K562 (cell line): ENCODE results near the gene TICAM1. TPM values are rescaled to one million over a fixed set of nuclear protein-coding genes. Genes with fewer than 3 reads are reported as not detected.

Experiments used
- CAMTA2 ChIP-seq: fragments of 250-450 bp; sonication (Bioruptor Pico); conservative IDR thresholded peaks from 2 replicates; pipeline ENCODE4 v1.5.1; 2022
- CHD4 ChIP-seq: fragments of 200-600 bp; sonication (generic); IDR thresholded peaks from 3 replicates; pipeline ENCODE4 v1.6.1; 2012; ENCODE audit warnings: low read depth, mild to moderate bottlenecking, mixed read lengths, low read length, inconsistent platforms; ENCODE audit not compliant: insufficient read depth, insufficient replicate concordance, poor library complexity, severe bottlenecking
- ETV6 ChIP-seq, 3 experiments: fragments of 150-350 bp in 1 of 3; sonication (generic) in 1 of 3; formaldehyde crosslinking in 1 of 3; IDR thresholded peaks; 2 replicates each; pipeline versions ENCODE4 v1.6.1 to v1.8.0; 2014 to 2022; ENCODE audit warnings: borderline replicate concordance in 2 of 3, low read depth in 2 of 3, antibody characterized with exemption in 1 of 3, low read length in 1 of 3, mild to moderate bottlenecking in 1 of 3, missing genetic modification reagents in 1 of 3
- FOXK1 ChIP-seq: sonication (generic); formaldehyde crosslinking; IDR thresholded peaks from 2 replicates; pipeline ENCODE4 v1.8.0; 2022; ENCODE audit warnings: missing genetic modification reagents, mild to moderate bottlenecking, borderline replicate concordance
- FOXO4 ChIP-seq: fragments of 450-650 bp; formaldehyde crosslinking; IDR thresholded peaks from 2 replicates; pipeline ENCODE4 v1.4.0; 2020; ENCODE audit warnings: mild to moderate bottlenecking, moderate library complexity
- HMGN3 ChIP-seq: IDR thresholded peaks from 2 replicates; pipeline ENCODE4 v1.6.1; 2011; ENCODE audit warnings: borderline replicate concordance, low read depth, mild to moderate bottlenecking, mixed read lengths, low read length; ENCODE audit not compliant: insufficient read length; ENCODE audit errors: extremely low read depth
- HSF4 ChIP-seq: fragments of 250-450 bp; sonication (Bioruptor Pico); IDR thresholded peaks from 2 replicates; pipeline ENCODE4 v2.1.2; 2022; ENCODE audit warnings: mild to moderate bottlenecking, moderate library complexity, borderline replicate concordance
- KLF1 ChIP-seq: fragments of 450-650 bp; IDR thresholded peaks from 2 replicates; pipeline ENCODE4 v1.6.1; 2016; ENCODE audit warnings: missing genetic modification characterization, missing compliant biosample characterization
- MEF2D ChIP-seq: conservative IDR thresholded peaks from 2 replicates; pipeline ENCODE4 v1.6.1; 2016; ENCODE audit warnings: low read depth, missing genetic modification characterization, missing compliant biosample characterization
- MLX ChIP-seq, 2 experiments: fragments of 450-650 bp in 1 of 2; sonication (generic) in 1 of 2; formaldehyde crosslinking; conservative IDR thresholded peaks; 2 replicates each; pipeline versions ENCODE4 v1.4.0 to v1.8.1; 2020 to 2022; ENCODE audit warnings: mild to moderate bottlenecking in 1 of 2, missing genetic modification reagents in 1 of 2
- NCOA2 ChIP-seq, 2 experiments: fragments of 450-650 bp; IDR thresholded peaks; 2 replicates each; pipeline ENCODE4 v1.6.1; 2018; ENCODE audit warnings: mild to moderate bottlenecking in 2 of 2, moderate library complexity in 1 of 2; ENCODE audit not compliant: partially characterized antibody in 2 of 2
- NFATC3 ChIP-seq: fragments of 450-650 bp; IDR thresholded peaks from 2 replicates; pipeline ENCODE4 v1.6.1; 2017; ENCODE audit warnings: mild to moderate bottlenecking
- NFXL1 ChIP-seq: fragments of 450-650 bp; formaldehyde crosslinking; IDR thresholded peaks from 2 replicates; pipeline ENCODE4 v1.4.0; 2021; ENCODE audit warnings: mild to moderate bottlenecking
- NR4A1 ChIP-seq, 2 experiments: fragments of 250-450 bp in 1 of 2; fragments of 450-650 bp in 1 of 2; sonication (Bioruptor Pico) in 1 of 2; IDR thresholded peaks; 2 replicates each; pipeline versions ENCODE4 v1.4.0 to v1.6.1; 2016 to 2020; ENCODE audit warnings: mild to moderate bottlenecking in 2 of 2, missing compliant biosample characterization in 1 of 2, missing genetic modification characterization in 1 of 2, moderate library complexity in 1 of 2
- PHF20 ChIP-seq: fragments of 450-650 bp; IDR thresholded peaks from 2 replicates; pipeline ENCODE4 v1.6.1; 2018; ENCODE audit not compliant: partially characterized antibody
- SMARCB1 ChIP-seq: IDR thresholded peaks from 2 replicates; pipeline ENCODE4 v1.6.1; 2011; ENCODE audit warnings: improper control_type of control experiment, low read depth; ENCODE audit not compliant: insufficient read length
- SMC3 ChIP-seq: conservative IDR thresholded peaks from 2 replicates; pipeline ENCODE4 v1.6.1; 2011; ENCODE audit warnings: low read depth, low read length, improper control_type of control experiment; ENCODE audit not compliant: insufficient read depth
- SREBF1 ChIP-seq: fragments of 150-350 bp; IDR thresholded peaks from 2 replicates; pipeline ENCODE4 v1.6.1; 2014; ENCODE audit warnings: antibody characterized with exemption, low read depth, low read length, borderline replicate concordance
- SREBF2 ChIP-seq: sonication (generic); formaldehyde crosslinking; IDR thresholded peaks from 2 replicates; pipeline ENCODE4 v1.4.0; 2020; ENCODE audit warnings: mild to moderate bottlenecking, missing genetic modification reagents
- TAL1 ChIP-seq: fragments of 450-650 bp; IDR thresholded peaks from 2 replicates; pipeline ENCODE4 v1.6.1; 2016; ENCODE audit warnings: mild to moderate bottlenecking
- TCF15 ChIP-seq: fragments of 250-450 bp; sonication (Bioruptor Pico); IDR thresholded peaks from 2 replicates; pipeline ENCODE4 v1.8.0; 2022; ENCODE audit warnings: moderate library complexity, mild to moderate bottlenecking, inconsistent platforms
- THAP7 ChIP-seq: fragments of 250-450 bp; sonication (Bioruptor Pico); IDR thresholded peaks from 2 replicates; pipeline ENCODE4 v1.5.0; 2021
- ZNF311 ChIP-seq: fragments of 250-450 bp; sonication (Bioruptor Pico); IDR thresholded peaks from 2 replicates; pipeline ENCODE4 v1.4.0; 2020; ENCODE audit warnings: mild to moderate bottlenecking, moderate library complexity
- ZNF586 ChIP-seq: fragments of 450-650 bp; formaldehyde crosslinking; conservative IDR thresholded peaks from 2 replicates; pipeline ENCODE4 v1.4.0; 2020; ENCODE audit warnings: mild to moderate bottlenecking, moderate library complexity
- ZNF696 ChIP-seq: fragments of 250-450 bp; sonication (Bioruptor Pico); conservative IDR thresholded peaks from 2 replicates; pipeline ENCODE4 v1.4.0; 2020; ENCODE audit warnings: mild to moderate bottlenecking, moderate library complexity
- ZNF778 ChIP-seq: fragments of 450-650 bp; formaldehyde crosslinking; IDR thresholded peaks from 2 replicates; pipeline ENCODE4 v1.4.0; 2020; ENCODE audit warnings: mild to moderate bottlenecking, moderate library complexity
- polyA plus RNA-seq, 8 experiments: library from polyadenylated mRNA; depleted of rRNA in 4 of 8; stranded (reverse) in 5 of 8; unstranded in 3 of 8; fragments of >200 nt; fragmentation: Nextera tagmentation in 2 of 8; fragmentation: Illumina TruSeq in 1 of 8; extraction: Ambion mirVana in 2 of 8; extraction: Trizol in 1 of 8; gene quantifications; 2 replicates each; pipeline versions ENCODE4 v1.2.1 to v1.2.3, GENCODE V29; 2011 to 2014; ENCODE audit warnings: inconsistent platforms in 1 of 8, missing spikeins in 1 of 8
- total RNA-seq, 7 experiments: library from RNA; depleted of rRNA in 6 of 7; stranded (reverse); fragments of >200 nt in 6 of 7; fragmentation: Illumina TruSeq in 2 of 7; extraction: Trizol in 2 of 7; gene quantifications; 2 replicates each; pipeline versions ENCODE4 v1.2.1 to v1.2.3, GENCODE V29; 2011 to 2021; ENCODE audit warnings: low replicate concordance in 1 of 7

Gene TICAM1
- total and polyA plus RNA-seq, 9 of the 15 experiments (the other 6 are each of a cell fraction or from before 2014, with no cell fraction given), result 0.07 to 11.6 (median 1.5) TPM

GRCh38 chr19:4870025-4870700, 38.7 kb upstream of the TICAM1 start (continued):
- TF ChIP-seq ZNF778 (CRISPR knock-in tag) (no peak), SREBF2 (CRISPR knock-in tag) (no peak), NFATC3 (0 out of 2 replicates have a peak, but pooled peaks have one; percentile 50), PHF20 (peak; percentile 85), TCF15 (CRISPR knock-in tag) (no peak), ZNF311 (CRISPR knock-in tag) (no peak), FOXK1 (CRISPR knock-in tag) (no peak), NCOA2 (IDR thresholded peaks at IDR 0.05; ENCODE audit: partially characterized antibody in 2 of 2) (no peak), TAL1 (no peak), SREBF1 (no peak), CHD4 (peak; percentile 92), MEF2D (no peak), HSF4 (CRISPR knock-in tag) (no peak), CAMTA2 (CRISPR knock-in tag) (no peak), SMARCB1 (peak; percentile 39), FOXO4 (CRISPR knock-in tag) (no peak), HMGN3 (no peak), THAP7 (no peak), ZNF586 (CRISPR knock-in tag) (no peak), SMC3 (no peak), NFXL1 (no peak), ETV6 (IDR thresholded peaks at IDR 0.05; ENCODE audit: borderline replicate concordance in 1 of 2, low read depth in 2 of 2, low read length in 1 of 2) (no peak), ETV6 (CRISPR knock-in tag; IDR thresholded peaks at IDR 0.05; ENCODE audit: borderline replicate concordance) (no peak), ZNF696 (no peak), NR4A1 (CRISPR knock-in tag; IDR thresholded peaks at IDR 0.05) (no peak), NR4A1 (tag; IDR thresholded peaks at IDR 0.05) (no peak), MLX (CRISPR knock-in tag; conservative IDR thresholded peaks at IDR 0.05) (no peak), KLF1 (tag) (peak; percentile 96)
